Muscle of arm (tissue), 12 donors: Measurements from ENCODE around the gene MYO7B. TPM values are rescaled to one million over a fixed set of nuclear protein-coding genes. Genes with fewer than 3 reads are reported as not detected.
A peak's percentile ranks its signal among the peaks of the same experiment; 100 is the strongest.

Experiments
- DNase-seq: peaks from one replicate; pipeline ENCODE4 v3.0.0-alpha.2; 2013
- polyA plus RNA-seq, 12 donors: library from polyadenylated mRNA; unstranded; fragments of 120-200 nt; gene quantifications; one replicate each; pipeline ENCODE4 v1.2.1, GENCODE V29; 2013; ENCODE audit not compliant: insufficient read length in 12 of 12

Gene MYO7B
- polyA plus RNA-seq, 12 donors: 0.54 to 24.5 (median 0.97) TPM; not detected in 1

- no peak for DNase-seq
Observed at GRCh38 chr2:127648321-127648720, 112.8 kb downstream of the MYO7B start.

GRCh38 chr2:127649100-127649611, 113.7 kb downstream of the MYO7B start:
- no peak for DNase-seq

GRCh38 chr2:127649684-127650040, 114.2 kb downstream of the MYO7B start:
- DNase-seq: peak; percentile 67

GRCh38 chr2:127650041-127650784, 114.7 kb downstream of the MYO7B start:
- no peak for DNase-seq

- DNase-seq: no peak
Observed at GRCh38 chr2:127650785-127651380, 115.4 kb downstream of the MYO7B start.

GRCh38 chr2:127651381-127651809, 115.9 kb downstream of the MYO7B start:
- no peak for DNase-seq

GRCh38 chr2:127651971-127652550, 116.6 kb downstream of the MYO7B start:
- peak; percentile 60 for DNase-seq

- DNase-seq: no peak
Observed at GRCh38 chr2:127652786-127653357, 117.4 kb downstream of the MYO7B start.

GRCh38 chr2:127653421-127654083, 118.1 kb downstream of the MYO7B start:
- DNase-seq: no peak

- DNase-seq: no peak
Observed at GRCh38 chr2:127654084-127654837, 118.8 kb downstream of the MYO7B start.

GRCh38 chr2:127654838-127655175, 119.3 kb downstream of the MYO7B start:
- no peak for DNase-seq

- DNase-seq: no peak
Observed at GRCh38 chr2:127655209-127656073, 120.0 kb downstream of the MYO7B start.

- DNase-seq: no peak
Observed at GRCh38 chr2:127656569-127657231, 121.2 kb downstream of the MYO7B start.

- no peak for DNase-seq
Observed at GRCh38 chr2:127657232-127657595, 121.7 kb downstream of the MYO7B start.

- DNase-seq: no peak
Observed at GRCh38 chr2:127658146-127658545, 122.7 kb downstream of the MYO7B start.

- no peak for DNase-seq
Observed at GRCh38 chr2:127658641-127659407, 123.3 kb downstream of the MYO7B start.

- DNase-seq: no peak
Observed at GRCh38 chr2:127659408-127660290, 124.2 kb downstream of the MYO7B start.

GRCh38 chr2:127660291-127660578, 124.8 kb downstream of the MYO7B start:
- no peak for DNase-seq
